DOHH2 (cell line): Measurements from ENCODE around the gene FCHSD2.

ENCODE experiments used
- EZH2phosphoT487 ChIP-seq: fragments of 200-600 bp; sonication (generic); IDR thresholded peaks from 2 replicates; pipeline ENCODE4 v1.6.1; 2017; ENCODE audit warnings: borderline replicate concordance, mild to moderate bottlenecking, antibody characterized with exemption, low read length, moderate library complexity, mixed read lengths
- TF ChIP-seq, protein P1 (sequence below): fragments of 200-600 bp; sonication (generic); IDR thresholded peaks from one replicate; pipeline ENCODE4 v1.5.1; 2014; ENCODE audit warnings: antibody characterized with exemption, mild to moderate bottlenecking, low read depth, low read length; ENCODE audit not compliant: poor library complexity, severe bottlenecking

DNA sequence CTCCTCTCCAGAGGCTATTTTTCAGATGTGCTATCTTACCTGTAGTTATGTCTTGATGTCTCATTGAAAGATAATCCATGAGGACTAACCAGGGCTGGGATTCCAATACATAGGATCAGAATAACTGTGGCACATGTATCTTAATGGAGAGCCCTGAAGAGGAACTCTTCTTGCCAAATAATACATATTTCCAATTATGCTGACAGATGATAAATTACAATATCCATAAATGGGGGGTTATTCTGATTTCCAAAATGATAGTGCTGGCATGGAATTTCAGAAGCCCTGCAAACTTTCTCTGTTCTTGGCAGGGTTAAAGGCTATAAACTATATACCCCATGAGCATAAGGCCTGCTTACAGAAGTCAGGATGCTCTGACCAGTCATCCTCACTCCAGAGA is 173.7 kb downstream of the FCHSD2 start:
- TF ChIP-seq, protein P1, sequence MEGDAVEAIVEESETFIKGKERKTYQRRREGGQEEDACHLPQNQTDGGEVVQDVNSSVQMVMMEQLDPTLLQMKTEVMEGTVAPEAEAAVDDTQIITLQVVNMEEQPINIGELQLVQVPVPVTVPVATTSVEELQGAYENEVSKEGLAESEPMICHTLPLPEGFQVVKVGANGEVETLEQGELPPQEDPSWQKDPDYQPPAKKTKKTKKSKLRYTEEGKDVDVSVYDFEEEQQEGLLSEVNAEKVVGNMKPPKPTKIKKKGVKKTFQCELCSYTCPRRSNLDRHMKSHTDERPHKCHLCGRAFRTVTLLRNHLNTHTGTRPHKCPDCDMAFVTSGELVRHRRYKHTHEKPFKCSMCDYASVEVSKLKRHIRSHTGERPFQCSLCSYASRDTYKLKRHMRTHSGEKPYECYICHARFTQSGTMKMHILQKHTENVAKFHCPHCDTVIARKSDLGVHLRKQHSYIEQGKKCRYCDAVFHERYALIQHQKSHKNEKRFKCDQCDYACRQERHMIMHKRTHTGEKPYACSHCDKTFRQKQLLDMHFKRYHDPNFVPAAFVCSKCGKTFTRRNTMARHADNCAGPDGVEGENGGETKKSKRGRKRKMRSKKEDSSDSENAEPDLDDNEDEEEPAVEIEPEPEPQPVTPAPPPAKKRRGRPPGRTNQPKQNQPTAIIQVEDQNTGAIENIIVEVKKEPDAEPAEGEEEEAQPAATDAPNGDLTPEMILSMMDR: no peak
- TF ChIP-seq EZH2phosphoT487: no peak
